Astrocyte of the cerebellum (primary cell): ENCODE data around the gene DGKI.
"Not testable (repeated sequence)": the region's sequence is repeated elsewhere in the genome, so short reads cannot be mapped to it uniquely, and the experiment has no call there.

Experiments
- DNase-seq: peaks from one replicate; pipeline ENCODE4 v3.0.0-alpha.2; 2011; ENCODE audit warnings: low read depth
- H3K4me3 ChIP-seq: 2 replicates; pipeline ENCODE4 v1.5.1; 2011; ENCODE audit warnings: mild to moderate bottlenecking, low read depth, low read length, moderate library complexity
- in situ Hi-C: cut with HindIII; loops from 2 replicates; pipeline ENCODE4 v1.10.0; 2017; ENCODE audit warnings: low sequenced_read_pairs
- TF ChIP-seq, protein P1 (sequence below): IDR thresholded peaks from 2 replicates; pipeline ENCODE4 v1.5.1; 2012; ENCODE audit warnings: low read length, low read depth, moderate library complexity, mild to moderate bottlenecking; ENCODE audit errors: missing control alignments

Gene DGKI

DNA sequence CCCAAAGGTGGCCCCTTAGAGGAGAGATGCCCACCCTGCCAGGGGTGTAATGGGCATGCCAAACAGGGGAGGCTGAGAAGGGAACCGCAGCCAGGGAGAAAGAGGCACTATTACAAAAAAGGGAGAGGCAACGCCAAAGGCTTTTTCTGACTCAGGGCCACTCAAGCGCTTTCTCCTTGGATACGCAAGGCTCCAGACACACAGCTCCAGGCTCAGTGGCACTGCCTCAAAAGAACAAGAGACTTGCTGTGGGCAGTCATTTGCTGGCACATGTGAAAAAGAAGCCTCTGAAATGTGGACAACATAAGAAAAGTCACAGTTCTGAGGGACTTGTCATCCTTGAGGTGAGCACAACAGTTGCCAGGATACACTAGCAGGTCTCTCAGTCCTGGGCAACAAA, 128.4 kb downstream of the DGKI start:
- H3K4me3 ChIP-seq, result no peak overlapping the region
- no peak for DNase-seq
- in situ Hi-C loops, result no loop called here
- TF ChIP-seq, protein P1, sequence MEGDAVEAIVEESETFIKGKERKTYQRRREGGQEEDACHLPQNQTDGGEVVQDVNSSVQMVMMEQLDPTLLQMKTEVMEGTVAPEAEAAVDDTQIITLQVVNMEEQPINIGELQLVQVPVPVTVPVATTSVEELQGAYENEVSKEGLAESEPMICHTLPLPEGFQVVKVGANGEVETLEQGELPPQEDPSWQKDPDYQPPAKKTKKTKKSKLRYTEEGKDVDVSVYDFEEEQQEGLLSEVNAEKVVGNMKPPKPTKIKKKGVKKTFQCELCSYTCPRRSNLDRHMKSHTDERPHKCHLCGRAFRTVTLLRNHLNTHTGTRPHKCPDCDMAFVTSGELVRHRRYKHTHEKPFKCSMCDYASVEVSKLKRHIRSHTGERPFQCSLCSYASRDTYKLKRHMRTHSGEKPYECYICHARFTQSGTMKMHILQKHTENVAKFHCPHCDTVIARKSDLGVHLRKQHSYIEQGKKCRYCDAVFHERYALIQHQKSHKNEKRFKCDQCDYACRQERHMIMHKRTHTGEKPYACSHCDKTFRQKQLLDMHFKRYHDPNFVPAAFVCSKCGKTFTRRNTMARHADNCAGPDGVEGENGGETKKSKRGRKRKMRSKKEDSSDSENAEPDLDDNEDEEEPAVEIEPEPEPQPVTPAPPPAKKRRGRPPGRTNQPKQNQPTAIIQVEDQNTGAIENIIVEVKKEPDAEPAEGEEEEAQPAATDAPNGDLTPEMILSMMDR, result no peak

DNA sequence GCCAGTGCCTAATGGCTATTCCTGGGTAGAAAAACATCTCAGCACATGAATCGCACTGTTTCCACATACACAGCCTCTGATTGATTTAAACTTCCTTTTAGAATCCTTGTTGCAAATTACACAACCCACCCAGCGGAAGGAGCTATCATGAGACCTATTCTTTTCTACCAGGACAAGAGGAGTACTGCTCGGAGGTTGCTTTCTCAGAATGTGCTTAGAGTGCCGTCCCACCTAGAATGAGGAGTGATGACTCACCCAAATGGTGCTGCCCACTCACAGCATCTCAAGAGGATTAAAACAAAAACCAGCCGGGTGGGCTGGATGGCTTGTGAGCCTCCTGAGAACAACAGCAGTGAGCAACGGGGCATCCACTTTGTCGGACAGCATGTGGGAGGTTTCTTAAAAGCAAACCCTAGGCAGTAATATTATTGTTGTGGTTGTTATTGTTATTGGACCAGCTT, 128.9 kb downstream of the DGKI start:
- in situ Hi-C loops, result no loop called here
- no peak overlapping the region for H3K4me3 ChIP-seq
- TF ChIP-seq, protein P1, result no peak
- DNase-seq, result peak; percentile 49

- in situ Hi-C loops, result no loop called here
- TF ChIP-seq, protein P1, result no peak
- DNase-seq, result no peak
- no peak overlapping the region for H3K4me3 ChIP-seq
These were observed 129.7 kb downstream of the DGKI start for GRCh38 chr7:137717045-137717444.

DNA sequence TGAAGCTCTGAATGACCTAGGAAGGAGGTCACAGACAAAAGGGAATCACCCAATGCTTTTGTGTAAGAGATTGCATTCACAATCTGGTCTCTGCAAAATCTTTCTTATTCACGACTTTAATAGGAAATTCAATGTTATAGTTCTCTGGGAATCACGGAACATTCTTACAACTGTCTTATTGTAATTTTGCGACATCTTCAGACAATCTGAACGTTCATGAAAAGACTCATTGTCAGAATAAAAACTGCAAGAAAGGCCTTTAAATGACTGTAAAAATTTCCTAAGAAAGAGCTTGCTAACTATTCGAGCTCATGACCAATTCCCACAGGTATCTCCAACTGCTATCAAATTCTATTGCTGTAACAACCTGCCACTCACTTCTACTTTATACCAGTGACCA, 130.7 kb downstream of the DGKI start:
- in situ Hi-C loops, result no loop called here
- no peak overlapping the region for H3K4me3 ChIP-seq
- TF ChIP-seq, protein P1, result no peak
- DNase-seq, result no peak

DNA sequence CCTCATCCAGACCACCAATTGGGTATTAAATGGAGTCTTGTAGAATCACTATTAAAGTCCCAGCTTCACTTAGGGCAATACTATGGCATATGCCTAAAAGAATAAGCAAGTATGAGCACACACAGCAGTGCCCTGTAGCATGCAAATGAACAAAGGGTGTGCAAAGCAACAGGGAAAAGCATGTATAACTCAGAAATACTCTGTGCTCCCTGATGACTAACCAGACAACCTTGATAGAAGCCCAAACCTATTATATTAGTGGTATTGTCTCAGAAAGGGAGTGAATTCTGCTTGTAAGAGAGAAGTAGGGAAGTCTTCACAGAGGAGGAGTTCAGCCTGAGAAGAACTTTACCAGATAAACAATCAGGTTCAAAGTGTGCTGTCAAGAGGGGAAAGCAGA, 131.2 kb downstream of the DGKI start:
- no peak overlapping the region for H3K4me3 ChIP-seq
- no peak for DNase-seq
- TF ChIP-seq, protein P1, result no peak
- in situ Hi-C loops, result no loop called here

GRCh38 chr7:137715121-137715520, 131.7 kb downstream of the DGKI start:
- no peak overlapping the region for H3K4me3 ChIP-seq
- DNase-seq, result no peak
- TF ChIP-seq, protein P1, result no peak
- in situ Hi-C loops, result no loop called here

- H3K4me3 ChIP-seq, DNase-seq, in situ Hi-C loops: not testable (repeated sequence)
These were observed 140.4 kb downstream of the DGKI start for GRCh38 chr7:137706330-137706729.
